ENCODE measurements around the gene ENHO. TPM values are rescaled to one million over a fixed set of nuclear protein-coding genes. Genes with fewer than 3 reads are reported as not detected.

ENHO gene
- total and polyA plus RNA-seq, 2 experiments from 2014 or later, result 1.5 to 9.4 TPM

DNA sequence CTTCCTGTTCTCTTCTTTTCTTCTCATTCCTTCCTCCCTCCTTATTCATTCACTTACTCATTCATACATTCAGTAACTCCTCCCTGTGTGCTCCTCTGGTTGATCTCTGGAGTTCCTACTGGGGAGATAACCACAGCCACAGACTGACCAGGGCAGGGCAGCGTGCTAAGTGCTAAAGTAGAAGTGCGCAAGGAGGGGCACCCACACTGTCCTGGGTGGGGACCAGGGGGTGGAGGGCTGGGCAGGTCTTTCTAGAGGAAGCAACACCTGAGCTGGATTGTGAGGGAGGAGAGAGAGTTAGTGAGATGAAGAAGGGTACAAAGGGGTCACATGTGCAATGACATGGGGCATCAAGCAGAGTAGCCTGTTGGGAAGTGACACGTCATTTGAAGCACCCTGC is 13.8 kb downstream of the ENHO start:
- H3K9me3 ChIP-seq (ENCODE audit: low read depth), result no peaks in the 10 kb centered on the region
- H3K79me2 ChIP-seq, result no peaks in the 10 kb centered on the region
- WGBS (ENCODE audit: low lambda C conversion rate, missing lambda C conversion rate), result 96% methylated on average over 3 of the region's 3 CpGs
- TF ChIP-seq EZH2 (IDR thresholded peaks at IDR 0.05; ENCODE audit: borderline replicate concordance) (no peak), EZH2phosphoT487 (IDR thresholded peaks at IDR 0.05; ENCODE audit: low read depth, severe bottlenecking, unreplicated experiment) (no peak)
- TF ChIP-seq, protein P1, sequence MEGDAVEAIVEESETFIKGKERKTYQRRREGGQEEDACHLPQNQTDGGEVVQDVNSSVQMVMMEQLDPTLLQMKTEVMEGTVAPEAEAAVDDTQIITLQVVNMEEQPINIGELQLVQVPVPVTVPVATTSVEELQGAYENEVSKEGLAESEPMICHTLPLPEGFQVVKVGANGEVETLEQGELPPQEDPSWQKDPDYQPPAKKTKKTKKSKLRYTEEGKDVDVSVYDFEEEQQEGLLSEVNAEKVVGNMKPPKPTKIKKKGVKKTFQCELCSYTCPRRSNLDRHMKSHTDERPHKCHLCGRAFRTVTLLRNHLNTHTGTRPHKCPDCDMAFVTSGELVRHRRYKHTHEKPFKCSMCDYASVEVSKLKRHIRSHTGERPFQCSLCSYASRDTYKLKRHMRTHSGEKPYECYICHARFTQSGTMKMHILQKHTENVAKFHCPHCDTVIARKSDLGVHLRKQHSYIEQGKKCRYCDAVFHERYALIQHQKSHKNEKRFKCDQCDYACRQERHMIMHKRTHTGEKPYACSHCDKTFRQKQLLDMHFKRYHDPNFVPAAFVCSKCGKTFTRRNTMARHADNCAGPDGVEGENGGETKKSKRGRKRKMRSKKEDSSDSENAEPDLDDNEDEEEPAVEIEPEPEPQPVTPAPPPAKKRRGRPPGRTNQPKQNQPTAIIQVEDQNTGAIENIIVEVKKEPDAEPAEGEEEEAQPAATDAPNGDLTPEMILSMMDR (IDR thresholded peaks at IDR 0.05; ENCODE audit: poor library complexity), result no peak
- H3K4me3 ChIP-seq, result no peak overlapping the region
- H3K9me2 ChIP-seq (replicated peaks; ENCODE audit: insufficient read depth), result no peaks in the 10 kb centered on the region
- no peak overlapping the region for H3K27ac ChIP-seq
- no peaks in the 10 kb centered on the region for H3K27me3 ChIP-seq
- no peaks in the 10 kb centered on the region for H3K36me3 ChIP-seq (replicated peaks; ENCODE audit: insufficient read depth, low read depth)
- H4K20me1 ChIP-seq (ENCODE audit: insufficient read depth, poor library complexity, severe bottlenecking), result no peaks in the 10 kb centered on the region
- H3K4me2 ChIP-seq, result no peak overlapping the region
- H3K4me1 ChIP-seq (ENCODE audit: insufficient read depth), result peaks cover 14% of the 10 kb centered on the region
- no peak for DNase-seq (ENCODE audit: low spot score)
- H2AFZ ChIP-seq, result no peak overlapping the region

DNA sequence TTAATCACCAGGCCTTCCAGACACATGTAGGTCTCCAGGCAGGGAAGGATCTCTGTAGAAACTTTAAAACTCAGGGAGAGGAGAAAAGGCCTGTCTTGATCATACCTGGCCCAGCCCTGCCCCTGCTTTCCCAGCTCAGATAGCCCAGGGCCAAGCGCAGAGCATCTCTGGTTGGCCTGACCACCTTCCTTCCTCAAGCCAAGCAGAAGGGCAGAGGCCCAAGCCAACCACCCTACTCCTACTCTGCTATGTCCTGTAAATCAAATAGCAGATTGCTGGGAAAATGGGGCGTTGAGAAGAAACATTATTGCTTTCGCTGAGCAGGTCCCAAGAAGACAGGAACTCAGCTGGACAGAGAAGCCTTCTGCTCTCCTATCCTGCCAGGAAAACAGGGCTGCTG is 14.3 kb downstream of the ENHO start:
- H4K20me1 ChIP-seq (ENCODE audit: insufficient read depth, poor library complexity, severe bottlenecking), result no peaks in the 10 kb centered on the region
- H3K27ac ChIP-seq, result no peak overlapping the region
- no peaks in the 10 kb centered on the region for H3K79me2 ChIP-seq
- no peaks in the 10 kb centered on the region for H3K27me3 ChIP-seq
- no peak overlapping the region for H2AFZ ChIP-seq
- 98% methylated on average over 3 of the region's 3 CpGs for WGBS (ENCODE audit: low lambda C conversion rate, missing lambda C conversion rate)
- no peaks in the 10 kb centered on the region for H3K9me2 ChIP-seq (replicated peaks; ENCODE audit: insufficient read depth)
- H3K36me3 ChIP-seq (replicated peaks; ENCODE audit: insufficient read depth, low read depth), result no peaks in the 10 kb centered on the region
- no peaks in the 10 kb centered on the region for H3K9me3 ChIP-seq (ENCODE audit: low read depth)
- no peak overlapping the region for H3K4me2 ChIP-seq
- TF ChIP-seq, protein P1 (IDR thresholded peaks at IDR 0.05; ENCODE audit: poor library complexity), result no peak
- TF ChIP-seq EZH2phosphoT487 (IDR thresholded peaks at IDR 0.05; ENCODE audit: low read depth, severe bottlenecking, unreplicated experiment) (no peak), EZH2 (IDR thresholded peaks at IDR 0.05; ENCODE audit: borderline replicate concordance) (no peak)
- H3K4me3 ChIP-seq, result no peak overlapping the region
- H3K4me1 ChIP-seq (ENCODE audit: insufficient read depth), result peaks cover 12% of the 10 kb centered on the region
- no peak for DNase-seq (ENCODE audit: low spot score)

DNA sequence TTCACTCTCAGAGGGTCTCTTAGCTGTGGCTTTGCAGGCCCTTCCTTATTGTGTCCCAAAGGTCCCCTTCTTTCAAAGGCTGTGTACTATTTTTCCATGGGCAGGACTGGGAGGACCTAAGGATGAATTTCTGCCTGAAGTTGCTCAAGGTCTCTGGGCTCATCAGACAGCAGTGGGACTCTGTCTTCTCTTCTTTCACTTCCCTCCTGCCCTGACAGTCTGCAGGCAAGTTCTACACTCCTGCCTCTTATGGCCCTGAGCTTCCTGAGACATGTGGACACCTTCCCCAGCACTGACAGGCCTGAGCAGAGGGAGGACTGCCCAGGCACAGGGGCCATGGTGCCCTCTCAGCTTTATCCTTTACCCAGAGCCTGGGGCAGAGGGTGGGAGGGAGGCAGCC is 14.8 kb downstream of the ENHO start:
- H3K4me1 ChIP-seq (ENCODE audit: insufficient read depth), result peaks cover 7% of the 10 kb centered on the region
- H3K79me2 ChIP-seq, result no peaks in the 10 kb centered on the region
- no peak for TF ChIP-seq EZH2 (IDR thresholded peaks at IDR 0.05; ENCODE audit: borderline replicate concordance)
- TF ChIP-seq, protein P1 (IDR thresholded peaks at IDR 0.05; ENCODE audit: poor library complexity), result no peak
- TF ChIP-seq EZH2phosphoT487 (IDR thresholded peaks at IDR 0.05; ENCODE audit: low read depth, severe bottlenecking, unreplicated experiment), result no peak
- no peak overlapping the region for H3K4me2 ChIP-seq
- no peaks in the 10 kb centered on the region for H4K20me1 ChIP-seq (ENCODE audit: insufficient read depth, poor library complexity, severe bottlenecking)
- no peak for DNase-seq (ENCODE audit: low spot score)
- no peaks in the 10 kb centered on the region for H3K9me3 ChIP-seq (ENCODE audit: low read depth)
- H3K27ac ChIP-seq, result no peak overlapping the region
- no peak overlapping the region for H3K4me3 ChIP-seq
- H3K9me2 ChIP-seq (replicated peaks; ENCODE audit: insufficient read depth), result no peaks in the 10 kb centered on the region
- H2AFZ ChIP-seq, result no peak overlapping the region
- no peaks in the 10 kb centered on the region for H3K27me3 ChIP-seq
- no peaks in the 10 kb centered on the region for H3K36me3 ChIP-seq (replicated peaks; ENCODE audit: insufficient read depth, low read depth)

DNA sequence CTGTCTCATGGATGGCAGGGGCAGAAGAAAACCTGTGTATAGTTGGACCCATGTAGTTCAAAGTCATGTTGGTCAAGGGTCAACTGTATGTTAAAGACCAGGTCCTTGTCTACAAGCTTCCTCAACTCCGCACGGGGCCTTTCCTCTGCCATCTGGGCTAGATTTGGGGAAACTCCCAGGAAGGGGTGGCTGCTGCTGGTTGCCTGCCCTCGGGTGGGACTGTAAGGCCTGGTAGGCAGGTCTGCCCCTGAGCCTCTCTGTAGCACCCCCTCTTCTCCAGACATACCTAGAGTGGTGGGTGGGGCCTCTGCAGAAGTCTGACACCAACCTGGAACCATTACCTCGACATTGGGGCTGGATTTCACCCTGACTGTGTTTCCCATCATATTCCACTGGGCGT is 15.2 kb downstream of the ENHO start:
- 84% methylated on average over 5 of the region's 5 CpGs for WGBS (ENCODE audit: low lambda C conversion rate, missing lambda C conversion rate)

More for the DNA sequence above, 15.2 kb downstream of the ENHO start:
- H3K9me3 ChIP-seq (ENCODE audit: low read depth), result no peaks in the 10 kb centered on the region
- no peaks in the 10 kb centered on the region for H4K20me1 ChIP-seq (ENCODE audit: insufficient read depth, poor library complexity, severe bottlenecking)
- no peaks in the 10 kb centered on the region for H3K9me2 ChIP-seq (replicated peaks; ENCODE audit: insufficient read depth)
- no peaks in the 10 kb centered on the region for H3K36me3 ChIP-seq (replicated peaks; ENCODE audit: insufficient read depth, low read depth)
- no peaks in the 10 kb centered on the region for H3K79me2 ChIP-seq
- H2AFZ ChIP-seq, result no peak overlapping the region
- DNase-seq (ENCODE audit: low spot score), result no peak
- no peaks in the 10 kb centered on the region for H3K27me3 ChIP-seq
- H3K4me1 ChIP-seq (ENCODE audit: insufficient read depth), result peaks cover 3% of the 10 kb centered on the region
- H3K4me3 ChIP-seq, result no peak overlapping the region
- H3K4me2 ChIP-seq, result no peak overlapping the region
- TF ChIP-seq EZH2phosphoT487 (IDR thresholded peaks at IDR 0.05; ENCODE audit: low read depth, severe bottlenecking, unreplicated experiment) (no peak), EZH2 (IDR thresholded peaks at IDR 0.05; ENCODE audit: borderline replicate concordance) (no peak)
- TF ChIP-seq, protein P1 (IDR thresholded peaks at IDR 0.05; ENCODE audit: poor library complexity), result no peak
- H3K27ac ChIP-seq, result no peak overlapping the region
